Raji (cell line): ENCODE measurements around the gene CACNA1D.

Source experiments
- POLR2A ChIP-seq: IDR thresholded peaks from 2 replicates; pipeline ENCODE4 v1.6.1; 2011; ENCODE audit warnings: low read depth, low read length, control low read depth; ENCODE audit not compliant: insufficient read depth

CACNA1D gene

GRCh38 chr3:53513556-53514190 is 19.3 kb downstream of the CACNA1D start:
- TF ChIP-seq POLR2A, result no peak

GRCh38 chr3:53516339-53516738 is 21.9 kb downstream of the CACNA1D start:
- TF ChIP-seq POLR2A, result no peak

- no peak for TF ChIP-seq POLR2A
These were observed 24.1 kb downstream of the CACNA1D start for GRCh38 chr3:53518495-53518981.

GRCh38 chr3:53519065-53519709 is 24.8 kb downstream of the CACNA1D start:
- TF ChIP-seq POLR2A, result no peak

- TF ChIP-seq POLR2A, result no peak
These were observed 28.9 kb downstream of the CACNA1D start for GRCh38 chr3:53523346-53523745.

GRCh38 chr3:53524566-53524965 is 30.2 kb downstream of the CACNA1D start:
- TF ChIP-seq POLR2A, result no peak

GRCh38 chr3:53525765-53526703 is 31.6 kb downstream of the CACNA1D start:
- no peak for TF ChIP-seq POLR2A

GRCh38 chr3:53526704-53527055 is 32.3 kb downstream of the CACNA1D start:
- TF ChIP-seq POLR2A, result no peak

GRCh38 chr3:53530205-53530604 is 35.8 kb downstream of the CACNA1D start:
- TF ChIP-seq POLR2A, result no peak

GRCh38 chr3:53531749-53532148 is 37.3 kb downstream of the CACNA1D start:
- no peak for TF ChIP-seq POLR2A

GRCh38 chr3:53533472-53533871 is 39.1 kb downstream of the CACNA1D start:
- TF ChIP-seq POLR2A, result no peak

- TF ChIP-seq POLR2A, result no peak
These were observed 39.8 kb downstream of the CACNA1D start for GRCh38 chr3:53534216-53534615.

GRCh38 chr3:53534676-53535400 is 40.4 kb downstream of the CACNA1D start:
- TF ChIP-seq POLR2A, result no peak

GRCh38 chr3:53536282-53536681 is 41.9 kb downstream of the CACNA1D start:
- TF ChIP-seq POLR2A, result no peak

- no peak for TF ChIP-seq POLR2A
These were observed 49.9 kb downstream of the CACNA1D start for GRCh38 chr3:53544357-53544756.

GRCh38 chr3:53545310-53545995 is 51.0 kb downstream of the CACNA1D start:
- no peak for TF ChIP-seq POLR2A
